ENCODE results near the gene CNTNAP4. TPM values are rescaled to one million over a fixed set of nuclear protein-coding genes. Genes with fewer than 3 reads are reported as not detected.

The CNTNAP4 gene
- total and polyA plus RNA-seq, 2 of the 8 experiments (the other 6 are each of a cell fraction or from before 2014, with no cell fraction given), result not detected

DNA sequence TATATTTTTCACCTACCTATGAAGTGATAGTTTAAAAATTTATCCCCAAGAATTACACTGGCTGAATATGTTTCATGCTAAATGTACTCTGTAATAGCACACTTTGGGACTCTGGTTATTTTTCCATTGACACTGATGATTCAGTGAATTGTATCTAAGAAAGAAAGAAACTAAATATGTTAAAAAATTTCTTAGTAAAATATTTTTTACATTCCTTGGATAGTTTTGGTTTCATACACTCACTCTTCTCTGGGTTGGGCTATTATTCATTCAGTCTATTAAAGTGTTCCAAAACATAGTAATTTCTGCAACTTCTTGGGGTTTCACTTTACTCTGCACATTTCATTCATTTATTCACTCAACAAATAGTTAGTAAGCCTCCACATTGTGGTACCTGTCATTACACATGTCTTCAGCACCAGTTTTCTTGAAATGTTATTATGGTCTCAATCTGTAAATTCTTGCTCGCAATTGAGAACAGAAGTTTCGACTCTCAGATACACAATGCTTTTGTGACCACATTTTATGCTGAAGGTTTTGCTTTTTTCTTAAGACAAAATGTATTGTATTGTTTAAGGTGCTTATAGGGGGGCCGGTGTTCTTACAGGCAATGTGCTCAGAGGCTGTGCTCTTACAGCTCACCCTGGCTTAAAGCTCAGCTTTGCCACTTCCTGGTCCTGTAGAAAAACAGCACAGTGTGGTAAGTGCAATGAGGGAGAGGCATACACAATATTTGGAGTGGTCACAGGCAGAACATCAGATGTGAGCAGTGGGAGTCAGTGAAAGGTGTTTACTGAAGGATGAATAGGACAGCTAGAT is 17.4 kb downstream of the CNTNAP4 start (continued):
- TF ChIP-seq ZNF274 (IDR thresholded peaks at IDR 0.05; ENCODE audit: borderline replicate concordance, extremely low read depth, low read length), result no peak
- TF ChIP-seq, protein P1, sequence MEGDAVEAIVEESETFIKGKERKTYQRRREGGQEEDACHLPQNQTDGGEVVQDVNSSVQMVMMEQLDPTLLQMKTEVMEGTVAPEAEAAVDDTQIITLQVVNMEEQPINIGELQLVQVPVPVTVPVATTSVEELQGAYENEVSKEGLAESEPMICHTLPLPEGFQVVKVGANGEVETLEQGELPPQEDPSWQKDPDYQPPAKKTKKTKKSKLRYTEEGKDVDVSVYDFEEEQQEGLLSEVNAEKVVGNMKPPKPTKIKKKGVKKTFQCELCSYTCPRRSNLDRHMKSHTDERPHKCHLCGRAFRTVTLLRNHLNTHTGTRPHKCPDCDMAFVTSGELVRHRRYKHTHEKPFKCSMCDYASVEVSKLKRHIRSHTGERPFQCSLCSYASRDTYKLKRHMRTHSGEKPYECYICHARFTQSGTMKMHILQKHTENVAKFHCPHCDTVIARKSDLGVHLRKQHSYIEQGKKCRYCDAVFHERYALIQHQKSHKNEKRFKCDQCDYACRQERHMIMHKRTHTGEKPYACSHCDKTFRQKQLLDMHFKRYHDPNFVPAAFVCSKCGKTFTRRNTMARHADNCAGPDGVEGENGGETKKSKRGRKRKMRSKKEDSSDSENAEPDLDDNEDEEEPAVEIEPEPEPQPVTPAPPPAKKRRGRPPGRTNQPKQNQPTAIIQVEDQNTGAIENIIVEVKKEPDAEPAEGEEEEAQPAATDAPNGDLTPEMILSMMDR (IDR thresholded peaks at IDR 0.05; ENCODE audit: control extremely low read depth in 1 of 3, insufficient read depth in 1 of 3, low read depth in 1 of 3, low read length in 3 of 3), result no peak
- TF ChIP-seq RFX5 (IDR thresholded peaks at IDR 0.05; ENCODE audit: borderline replicate concordance, low read depth, low read length), result no peak
- no peak for TF ChIP-seq POLR2AphosphoS5 (IDR thresholded peaks at IDR 0.05; ENCODE audit: low read depth, low read length)
- no peak for TF ChIP-seq CEBPB (IDR thresholded peaks at IDR 0.05; ENCODE audit: low read depth, low read length)
- no peak for TF ChIP-seq CREB1 (IDR thresholded peaks at IDR 0.05)
- TF ChIP-seq SP4 (IDR thresholded peaks at IDR 0.05; ENCODE audit: low read length), result no peak
- TF ChIP-seq KDM1A (IDR thresholded peaks at IDR 0.05; ENCODE audit: borderline replicate concordance, low read length), result no peak
